VCaP (cell line): ENCODE measurements around the gene FERMT2.

Experiments
- H3K27ac ChIP-seq: fragments of 450-650 bp; 2 replicates; pipeline ENCODE4 v1.5.1; 2017
- CTCF ChIP-seq: fragments of 450-650 bp; conservative IDR thresholded peaks from 2 replicates; pipeline ENCODE4 v1.5.1; 2017; ENCODE audit warnings: mild to moderate bottlenecking, moderate library complexity

The FERMT2 gene

GRCh38 chr14:52885230-52885629, 65.6 kb downstream of the FERMT2 start:
- H3K27ac ChIP-seq, result no peak overlapping the region
- no peak for TF ChIP-seq CTCF

GRCh38 chr14:52883658-52884057, 67.2 kb downstream of the FERMT2 start:
- no peak for TF ChIP-seq CTCF
- no peak overlapping the region for H3K27ac ChIP-seq

- TF ChIP-seq CTCF, result no peak
- H3K27ac ChIP-seq, result no peak overlapping the region
Measured at GRCh38 chr14:52882824-52883223, 68.0 kb downstream of the FERMT2 start.

GRCh38 chr14:52879958-52880357, 70.9 kb downstream of the FERMT2 start:
- TF ChIP-seq CTCF, result no peak
- H3K27ac ChIP-seq, result no peak overlapping the region

GRCh38 chr14:52878946-52879345, 71.9 kb downstream of the FERMT2 start:
- H3K27ac ChIP-seq, result no peak overlapping the region
- no peak for TF ChIP-seq CTCF

GRCh38 chr14:52878469-52878868, 72.4 kb downstream of the FERMT2 start:
- no peak for TF ChIP-seq CTCF
- H3K27ac ChIP-seq, result no peak overlapping the region

- no peak overlapping the region for H3K27ac ChIP-seq
- TF ChIP-seq CTCF, result no peak
Measured at GRCh38 chr14:52877628-52878027, 73.2 kb downstream of the FERMT2 start.

GRCh38 chr14:52876806-52877205, 74.0 kb downstream of the FERMT2 start:
- H3K27ac ChIP-seq, result no peak overlapping the region
- no peak for TF ChIP-seq CTCF
